HG03025 (cell line): ENCODE results near the gene PIK3AP1.

ENCODE experiments used
- ATAC-seq: cut with Tn5 transposase; IDR thresholded peaks from one replicate; pipeline ENCODE4 v1.9.1; 2021; ENCODE audit warnings: mild to moderate bottlenecking, moderate library complexity; ENCODE audit not compliant: unreplicated experiment, low FRiP score

PIK3AP1 gene

DNA sequence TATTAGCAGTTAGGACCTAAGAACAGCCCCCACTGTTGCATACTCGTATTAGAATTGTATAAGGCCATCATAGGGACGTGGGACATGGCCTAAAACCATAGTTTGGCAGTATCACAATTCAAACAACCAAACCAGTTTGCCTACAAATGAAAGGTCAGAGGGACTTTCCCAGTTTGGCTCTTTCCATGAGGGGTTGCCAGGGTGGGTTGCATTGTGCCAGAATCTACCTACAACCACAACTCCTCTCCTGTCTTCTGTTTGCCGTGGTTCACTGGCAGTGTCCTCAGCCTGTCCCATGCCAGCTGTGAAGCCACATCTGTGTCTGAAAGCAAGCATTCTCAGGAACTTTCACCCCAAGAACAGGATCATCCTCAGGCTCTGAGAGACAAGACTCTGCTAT, 44.5 kb downstream of the PIK3AP1 start:
- no peak for ATAC-seq

DNA sequence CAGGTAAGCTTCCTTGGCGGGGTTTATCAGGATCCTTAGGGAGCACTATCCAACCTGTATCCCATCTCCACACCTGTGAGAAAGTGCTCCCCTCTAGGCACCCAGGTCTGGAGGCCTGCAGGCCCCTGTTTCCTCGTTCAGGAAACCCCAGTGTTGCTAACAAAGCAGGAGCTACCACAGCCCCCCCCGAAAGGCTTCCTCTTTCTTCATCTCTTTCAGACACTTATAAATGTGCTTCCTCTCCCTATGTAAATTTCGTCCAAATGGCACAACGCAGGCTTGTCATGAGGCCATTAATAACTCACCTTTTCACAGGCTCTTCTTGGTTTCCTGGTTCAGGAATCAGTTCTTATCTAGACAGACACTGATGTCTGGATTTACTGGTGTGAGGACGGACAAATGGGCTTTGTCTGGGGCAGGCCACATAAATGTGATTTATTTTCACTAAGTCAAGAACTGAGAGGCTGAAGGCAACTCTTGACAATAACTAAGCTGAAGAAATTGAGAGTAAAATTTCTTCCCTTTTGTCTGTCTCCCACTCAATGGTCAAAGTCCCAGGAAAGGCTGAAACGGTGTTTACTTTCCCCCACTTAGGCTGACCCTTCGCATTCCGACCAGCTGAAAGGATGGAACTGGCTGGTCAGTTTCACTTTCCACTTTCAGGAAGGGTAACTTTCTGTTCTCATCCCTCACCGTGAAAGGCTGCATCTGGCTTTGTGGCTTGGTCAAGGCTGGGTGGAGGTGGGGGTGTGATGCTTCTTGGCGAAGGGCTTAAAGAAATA, 46.8 kb downstream of the PIK3AP1 start:
- ATAC-seq, result no peak

DNA sequence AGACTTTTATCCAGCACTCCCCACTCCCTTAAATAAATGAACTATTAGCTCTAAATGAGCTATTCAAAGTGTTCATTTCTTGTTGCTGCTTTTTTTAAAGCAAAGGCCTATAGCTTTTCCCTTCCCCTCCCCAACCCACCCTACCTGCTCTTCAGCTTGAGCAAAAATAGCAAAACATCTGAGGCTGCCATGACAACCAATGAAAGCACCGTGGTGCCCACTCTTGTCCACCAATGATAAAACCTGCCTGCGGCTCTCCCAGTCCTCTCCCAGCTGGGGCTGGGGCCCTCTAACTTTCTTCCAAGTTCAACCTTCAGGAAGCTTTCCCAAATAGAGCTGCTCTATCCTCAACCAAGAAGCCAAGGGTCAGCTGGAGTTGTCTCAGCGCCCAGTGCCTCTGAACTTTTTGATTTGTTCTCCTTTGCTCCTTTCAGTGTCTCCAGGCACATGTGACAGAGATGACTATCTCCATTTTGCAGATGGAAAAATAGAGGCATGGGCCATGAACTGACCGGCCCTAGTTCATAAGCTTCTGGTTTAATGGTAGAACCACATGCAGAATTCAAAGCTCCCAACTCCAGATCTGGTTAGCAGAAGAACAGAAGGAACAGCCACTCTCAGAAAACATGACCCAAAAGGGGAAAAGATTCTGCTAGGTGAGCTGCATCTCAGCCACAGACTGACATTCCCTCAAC, 47.7 kb downstream of the PIK3AP1 start:
- ATAC-seq, result no peak

DNA sequence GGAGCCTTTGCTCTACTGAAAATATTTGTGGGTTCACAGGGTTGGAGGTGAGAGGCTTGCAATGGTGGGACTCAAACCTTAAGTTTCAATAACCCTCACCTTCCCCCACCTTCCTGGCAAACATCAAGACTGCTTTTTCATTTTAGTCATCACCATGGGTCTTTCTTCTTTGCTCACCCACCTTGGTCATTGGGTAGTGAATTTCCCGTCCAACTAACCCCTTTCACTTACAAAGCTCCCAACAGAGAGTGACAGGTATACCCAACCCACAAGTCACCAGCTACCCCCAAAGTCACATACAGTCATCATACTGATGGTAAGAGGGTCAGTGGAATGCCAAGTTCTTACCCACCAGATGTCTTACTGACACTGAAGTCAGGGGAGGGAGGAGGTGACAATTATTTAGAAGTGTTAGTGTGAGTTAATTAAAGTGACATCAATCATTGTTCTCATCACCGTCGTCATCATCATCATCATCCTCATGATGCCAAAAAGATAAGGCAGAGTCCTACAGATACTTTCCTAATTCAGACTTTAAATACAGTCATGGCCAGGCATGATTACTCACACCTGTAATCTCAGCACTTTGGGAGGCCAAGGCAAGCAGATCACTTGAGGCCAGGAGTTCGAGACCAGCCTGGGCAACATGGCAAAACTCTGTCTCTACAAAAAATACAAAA, 49.0 kb downstream of the PIK3AP1 start:
- ATAC-seq, result no peak

DNA sequence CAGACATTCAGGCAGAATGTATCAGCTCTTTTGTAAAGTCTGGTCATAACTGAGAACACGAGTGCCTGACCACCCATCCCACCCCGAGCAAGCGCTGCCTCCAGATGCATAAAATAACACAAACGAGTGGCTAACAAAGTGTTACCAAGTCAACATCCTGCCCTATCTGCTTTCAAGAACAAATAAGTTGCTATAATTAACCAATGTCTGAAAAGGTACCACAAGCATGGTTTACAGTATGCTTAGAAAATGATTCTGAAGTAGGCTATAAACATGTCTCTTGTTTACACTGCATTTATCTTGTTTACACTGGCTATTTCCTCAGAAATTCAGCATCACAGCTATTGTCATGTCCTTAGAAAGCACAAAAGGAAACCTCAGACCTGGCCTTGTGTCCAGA, 49.5 kb downstream of the PIK3AP1 start:
- ATAC-seq, result no peak

DNA sequence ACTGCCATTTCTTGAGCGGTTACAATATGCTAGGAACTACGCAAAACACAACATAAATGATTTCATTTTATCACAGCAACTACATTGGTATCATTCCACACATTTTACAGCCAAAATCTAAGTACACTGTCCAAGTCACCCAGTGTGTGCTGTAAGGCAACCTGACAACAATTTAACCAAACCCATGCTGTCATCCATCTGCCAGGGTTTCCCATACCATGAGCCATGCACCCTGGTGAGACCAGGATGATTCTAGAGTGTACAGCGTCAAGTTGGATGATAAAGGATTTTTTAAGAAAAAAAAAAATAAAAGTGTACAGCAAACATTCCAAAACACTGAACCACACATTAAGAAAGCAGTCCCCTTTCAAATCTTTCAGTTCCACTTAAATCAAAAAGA, 52.9 kb downstream of the PIK3AP1 start:
- ATAC-seq, result no peak

DNA sequence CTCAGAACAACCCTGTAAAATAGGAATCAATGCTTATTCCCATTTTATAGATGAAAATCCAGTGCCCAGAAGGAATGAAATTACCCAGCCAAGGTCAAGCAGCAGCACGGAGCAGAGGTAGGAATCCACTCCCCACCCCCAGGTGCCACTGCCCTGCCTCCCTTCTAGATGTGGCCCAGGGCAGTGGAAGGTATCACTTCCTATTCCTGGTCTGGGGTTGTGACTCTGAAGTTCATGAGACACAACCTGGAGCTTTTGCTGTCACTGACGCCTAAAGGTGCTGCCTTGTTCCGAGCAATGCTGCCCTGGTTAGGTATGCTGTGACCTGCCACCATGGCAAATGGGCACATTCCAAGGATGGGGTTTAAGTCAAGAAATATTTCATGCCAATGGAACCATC, 53.6 kb downstream of the PIK3AP1 start:
- peak; percentile 42 for ATAC-seq

DNA sequence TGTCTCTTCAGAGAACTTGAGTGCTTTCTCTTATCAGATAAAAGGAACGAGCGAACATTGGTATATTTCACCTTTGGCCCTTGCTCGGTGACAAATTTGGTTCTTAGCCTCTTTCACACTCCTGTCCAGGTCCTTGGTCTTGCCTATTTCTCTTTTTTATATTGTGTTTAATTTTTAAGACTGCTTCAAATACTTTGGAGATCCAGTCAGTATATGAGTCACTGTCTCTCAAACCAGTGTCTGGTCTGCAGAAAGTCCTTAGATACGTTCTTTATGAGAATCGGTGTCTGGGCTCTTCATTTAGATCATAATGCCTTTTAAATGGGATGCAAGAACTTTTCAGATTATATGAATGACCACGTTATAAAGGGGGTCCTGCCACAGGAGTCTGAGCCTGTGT, 55.0 kb downstream of the PIK3AP1 start:
- no peak for ATAC-seq

DNA sequence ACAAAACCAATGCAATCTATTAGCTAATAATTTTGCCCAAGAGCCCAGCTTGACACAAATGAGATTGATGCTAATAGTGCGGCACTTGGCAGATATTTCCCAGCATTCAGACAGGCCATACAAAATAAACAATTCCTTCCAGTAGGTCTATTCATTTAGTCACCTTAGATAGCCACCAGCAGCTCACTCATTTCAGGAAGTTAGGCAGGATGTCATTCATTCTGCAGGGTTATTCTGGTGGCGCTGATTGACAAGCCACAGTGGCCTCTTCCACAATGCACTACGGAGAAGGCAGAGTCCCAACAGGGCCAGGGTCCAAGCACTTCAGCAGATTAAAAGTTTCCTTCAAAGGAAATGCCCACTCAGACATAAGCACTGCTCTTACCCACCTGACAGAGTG, 55.8 kb downstream of the PIK3AP1 start:
- no peak for ATAC-seq

DNA sequence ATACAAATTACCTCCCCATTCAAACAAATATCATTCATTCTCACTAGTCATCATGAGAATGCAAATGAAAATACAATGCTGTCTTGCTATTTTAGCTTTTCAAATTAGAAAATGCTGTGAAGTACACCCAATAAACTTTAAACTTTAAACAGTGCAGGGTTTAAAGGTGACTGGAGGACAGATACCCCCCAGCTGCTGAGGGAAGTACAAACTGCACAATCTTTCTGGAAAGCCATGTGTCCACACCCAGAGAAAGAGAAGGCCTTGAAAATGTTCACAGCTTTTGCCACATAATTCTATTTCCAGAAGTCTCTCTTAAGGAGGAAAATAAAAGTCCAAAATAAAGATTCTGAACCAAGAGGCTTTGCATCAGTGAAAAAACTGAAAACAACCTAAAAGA, 56.5 kb downstream of the PIK3AP1 start:
- ATAC-seq, result no peak

DNA sequence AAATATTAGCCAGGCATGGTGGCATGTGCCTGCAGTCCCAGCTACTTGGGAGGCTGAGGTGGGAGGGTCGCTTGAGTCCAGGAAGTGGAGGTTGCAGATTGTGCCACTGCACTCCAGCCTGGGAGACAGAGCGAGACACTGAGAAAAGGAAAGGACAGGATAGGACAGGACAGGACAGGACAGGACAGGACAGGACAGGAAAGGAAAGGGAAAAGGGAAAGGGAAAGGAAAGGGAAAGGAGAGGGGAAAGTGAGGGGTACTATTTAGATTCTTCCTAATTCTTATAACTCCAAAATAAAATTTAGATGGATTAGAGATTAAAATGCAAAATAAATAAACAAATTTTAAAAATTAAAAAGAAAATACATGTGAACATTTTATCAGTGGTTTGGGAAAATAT, 58.7 kb downstream of the PIK3AP1 start:
- ATAC-seq, result no peak

DNA sequence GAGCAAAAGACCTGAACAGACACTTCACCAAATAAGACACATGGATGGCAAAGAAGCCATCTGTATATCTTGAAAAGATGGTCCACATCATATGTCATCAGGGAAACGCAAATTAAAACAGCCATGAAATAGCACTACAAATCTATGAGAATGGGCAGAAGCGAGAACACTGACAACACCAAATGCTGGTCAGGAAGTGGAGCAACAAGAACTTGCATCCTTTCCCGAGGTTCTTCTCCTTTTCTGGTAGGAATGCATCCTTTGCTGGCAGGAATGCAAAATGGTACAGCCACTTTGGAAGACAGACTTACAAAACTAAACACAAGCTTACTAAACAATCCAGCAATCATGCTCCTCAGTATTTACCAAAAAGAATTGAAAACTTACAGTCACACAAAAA, 60.0 kb downstream of the PIK3AP1 start:
- no peak for ATAC-seq

DNA sequence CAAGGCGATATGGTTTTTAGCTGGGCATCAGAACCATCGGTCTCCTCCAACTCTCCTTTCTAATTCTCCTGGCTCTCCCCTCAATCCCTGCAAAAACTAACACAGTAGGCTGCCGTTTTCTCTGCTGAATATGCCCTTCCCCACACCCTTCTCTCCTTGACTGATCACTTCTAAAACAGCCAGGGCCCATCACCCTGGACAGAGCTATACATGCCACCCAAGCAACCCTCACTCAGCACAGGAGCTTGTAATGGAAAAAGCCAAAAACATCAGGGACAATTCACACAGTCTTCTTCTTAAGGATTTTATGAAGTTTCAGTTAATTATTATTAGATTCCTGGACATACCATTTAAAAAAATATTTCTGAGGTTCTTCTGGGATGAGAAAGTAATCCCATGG, 61.5 kb downstream of the PIK3AP1 start:
- no peak for ATAC-seq

DNA sequence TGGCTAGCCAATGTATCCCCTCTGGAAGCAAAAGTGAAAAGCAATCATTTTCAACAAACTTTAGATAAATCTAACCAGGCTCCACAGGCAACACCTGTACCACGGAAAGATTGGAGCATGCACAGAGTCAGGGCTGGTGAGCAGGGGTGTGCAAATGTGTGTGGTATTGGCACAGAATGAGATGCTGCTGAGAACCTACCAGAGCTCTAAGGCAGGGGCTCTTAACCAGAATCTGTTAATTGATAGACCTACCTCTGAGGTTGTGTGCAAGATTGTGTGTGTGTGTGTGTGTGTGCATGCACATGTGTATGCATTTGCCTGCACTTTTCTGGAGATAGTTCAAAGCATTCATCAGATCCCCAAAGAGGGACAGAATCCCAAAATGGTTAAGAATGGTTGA, 62.9 kb downstream of the PIK3AP1 start:
- ATAC-seq, result no peak

DNA sequence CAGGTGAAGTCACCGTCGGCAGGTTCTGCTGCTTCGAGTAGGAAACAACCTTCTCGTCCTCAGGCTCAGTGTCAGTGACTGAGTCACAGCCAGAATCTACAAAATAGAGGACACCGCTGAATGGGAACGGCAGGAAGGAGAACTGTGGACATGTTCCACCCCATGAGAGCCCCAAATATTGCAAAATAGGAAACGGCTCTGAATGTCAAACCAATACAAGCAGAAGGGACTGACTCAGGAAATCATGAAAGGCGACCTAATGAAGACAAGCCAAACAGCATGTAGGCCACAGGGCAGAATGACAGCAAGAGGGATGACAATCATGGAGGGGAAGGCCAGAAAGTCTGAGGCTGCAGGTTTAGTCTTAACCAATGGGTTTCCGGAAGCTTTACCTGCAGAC, 63.5 kb downstream of the PIK3AP1 start:
- ATAC-seq, result no peak

DNA sequence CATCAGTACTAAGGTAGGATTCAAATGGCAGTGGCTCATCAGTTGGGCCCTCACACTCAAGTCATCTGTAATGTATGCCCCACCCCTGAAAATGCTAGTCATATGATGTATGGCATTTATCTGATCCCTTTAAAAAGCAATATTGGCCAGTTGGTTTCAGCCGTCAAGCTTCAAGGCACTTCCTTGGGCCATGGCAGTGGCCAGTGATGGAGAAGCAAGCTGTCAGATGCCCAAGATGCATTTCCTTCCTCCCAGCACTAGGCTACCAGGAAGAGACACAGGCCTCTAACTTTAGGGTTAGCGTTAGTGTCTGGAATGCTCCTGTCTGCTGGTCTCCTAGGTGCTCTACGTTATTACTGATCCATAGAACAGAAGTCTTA, 64.1 kb downstream of the PIK3AP1 start:
- no peak for ATAC-seq

DNA sequence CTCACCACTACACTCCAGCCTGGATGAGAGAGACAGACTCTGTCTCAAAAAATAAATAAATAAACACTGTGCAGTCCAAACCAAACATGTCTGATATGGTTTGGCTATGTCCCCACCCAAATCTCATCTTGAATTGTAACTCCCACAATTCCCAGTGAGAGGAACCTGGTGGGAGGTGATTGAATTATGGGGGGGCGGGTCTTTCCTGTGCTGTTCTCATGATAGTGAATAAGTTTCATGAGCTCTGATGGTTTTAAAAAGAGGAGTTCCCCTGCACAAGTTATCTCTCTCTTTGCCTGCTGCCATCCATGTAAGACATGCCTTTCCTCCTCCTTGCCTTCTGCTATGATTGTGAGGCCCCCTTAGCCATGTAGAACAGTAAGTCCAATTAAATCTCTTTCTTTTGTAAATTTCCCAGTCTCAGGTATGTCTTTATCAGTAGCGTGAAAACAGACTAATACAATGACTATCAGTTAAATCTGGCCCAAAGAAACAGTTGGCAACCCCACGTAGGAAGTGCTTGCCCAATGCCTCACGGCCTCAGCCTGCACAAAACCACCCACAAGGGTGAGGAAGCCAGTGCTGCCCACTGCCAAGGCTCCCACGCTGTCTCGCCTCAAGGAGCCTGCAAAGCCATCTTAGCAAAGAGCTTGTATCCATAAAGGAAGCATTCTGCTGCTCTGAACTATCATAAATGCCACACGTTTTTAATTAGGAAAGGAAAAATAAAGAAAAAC, 64.7 kb downstream of the PIK3AP1 start:
- ATAC-seq, result no peak

DNA sequence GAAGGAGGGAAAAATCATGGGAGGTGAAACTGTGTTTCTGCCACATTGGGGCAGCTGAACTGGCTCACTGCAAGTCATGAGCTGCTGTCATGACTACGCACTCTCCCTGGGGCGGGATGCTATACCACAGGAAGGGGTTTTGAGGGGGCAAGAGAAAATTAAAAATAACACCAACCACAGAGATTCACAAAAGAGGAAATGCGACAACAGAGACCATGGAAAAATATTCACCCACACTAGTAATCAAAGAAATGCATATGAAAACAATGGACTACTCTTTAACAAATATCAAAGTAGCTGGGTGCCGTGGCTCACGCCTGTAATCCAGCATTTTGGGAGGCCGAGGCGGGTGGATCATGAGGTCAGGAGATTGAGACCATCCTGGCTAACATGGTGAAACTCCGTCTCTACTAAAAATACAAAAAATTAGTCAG, 68.3 kb downstream of the PIK3AP1 start:
- ATAC-seq, result no peak

DNA sequence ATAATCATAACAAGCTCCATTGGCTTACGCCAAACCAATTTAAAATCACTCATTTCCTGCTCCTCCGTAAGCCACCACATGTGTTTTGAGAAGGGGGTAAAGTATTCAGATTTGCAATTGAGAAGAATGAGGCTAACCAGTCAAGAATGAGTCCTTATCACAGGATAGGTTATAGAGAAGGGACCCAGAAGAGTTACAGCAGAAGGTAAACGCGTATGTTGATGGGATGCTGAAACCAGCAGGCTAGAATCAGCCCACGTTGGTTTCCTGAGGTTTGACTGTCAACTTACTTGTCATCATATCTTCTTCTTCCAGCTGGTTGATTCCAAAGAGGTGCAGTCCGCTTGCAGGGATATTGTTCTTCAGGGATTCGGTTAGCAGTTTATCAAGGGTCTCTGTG, 69.4 kb downstream of the PIK3AP1 start:
- no peak for ATAC-seq

DNA sequence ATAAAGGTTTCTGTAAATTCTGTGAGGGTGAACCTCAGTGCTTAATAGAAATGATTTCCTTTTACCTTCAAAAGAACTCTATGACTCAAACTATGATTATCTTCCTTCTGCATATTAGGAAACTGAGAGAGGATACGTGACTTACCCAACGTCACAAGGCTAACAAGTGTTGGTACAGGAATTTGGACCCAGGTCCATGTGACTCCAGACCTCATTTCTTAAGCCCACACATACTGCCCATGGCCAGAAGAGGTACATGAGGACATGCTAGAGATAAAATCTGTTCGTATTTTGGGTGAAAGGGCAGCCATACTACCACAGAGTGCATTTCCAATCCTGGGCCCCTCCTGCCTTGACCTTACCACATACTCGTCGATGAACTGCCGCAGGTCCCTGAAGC, 72.0 kb downstream of the PIK3AP1 start:
- no peak for ATAC-seq

DNA sequence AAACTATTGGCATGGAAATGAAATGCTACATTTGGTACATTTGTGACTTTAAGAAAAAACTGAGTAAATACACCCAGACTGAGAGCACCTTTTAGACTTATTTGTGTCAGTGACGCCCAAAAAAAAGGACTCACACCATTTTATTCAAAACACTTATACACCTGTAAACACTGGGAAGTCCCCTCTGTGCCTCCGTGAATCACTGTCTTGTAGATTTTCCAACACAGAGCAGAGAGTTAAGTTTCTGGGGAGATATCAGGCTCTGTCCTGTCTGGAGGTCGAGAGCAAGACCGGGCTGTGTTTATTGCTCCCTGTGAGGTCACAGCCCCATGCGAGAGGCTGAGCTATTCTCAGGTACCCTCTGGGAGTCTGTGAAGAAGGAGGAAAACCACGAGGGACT, 72.8 kb downstream of the PIK3AP1 start:
- no peak for ATAC-seq
